Tibial artery (tissue), 4 donors: ENCODE results near the gene NUDT1.

Source experiments
- DNase-seq, 2 donors: peaks; one replicate each; pipeline ENCODE4 v3.0.0-alpha.2; 2019
- H3K27ac ChIP-seq, 2 donors: fragments of 200-600 bp; sonication (generic) in 1 of 2; 1 replicate in 1 of 2; 2 replicates in 1 of 2; pipeline ENCODE4 v1.5.1; 2018 to 2019; ENCODE audit warnings: mild to moderate bottlenecking in 1 of 2
- H3K27me3 ChIP-seq, 2 donors: fragments of 200-600 bp; sonication (generic) in 1 of 2; one replicate each; pipeline versions ENCODE4 v1.5.1 to v1.6.0; 2016 to 2019
- H3K36me3 ChIP-seq, 3 donors: fragments of 200-600 bp; sonication (generic) in 2 of 3; one replicate each; pipeline ENCODE4 v1.5.1; 2016 to 2019; ENCODE audit warnings: mild to moderate bottlenecking in 2 of 3
- H3K4me1 ChIP-seq, 4 donors: fragments of 200-600 bp; sonication (generic) in 2 of 4; 1 replicate in 3 of 4; 2 replicates in 1 of 4; pipeline ENCODE4 v1.5.1; 2016 to 2019
- H3K4me3 ChIP-seq, 2 donors: fragments of 200-600 bp; sonication (generic) in 1 of 2; 1 replicate in 1 of 2; 2 replicates in 1 of 2; pipeline ENCODE4 v1.5.1; 2018 to 2019; ENCODE audit warnings: mild to moderate bottlenecking in 2 of 2
- H3K9me3 ChIP-seq, 3 donors: fragments of 200-600 bp; sonication (generic) in 1 of 3; one replicate each; pipeline ENCODE4 v1.5.1; 2016 to 2019
- CTCF ChIP-seq, 2 experiments: fragments of 200-600 bp in 1 of 2; fragments of 450-650 bp in 1 of 2; IDR thresholded peaks; one replicate each; pipeline ENCODE4 v1.5.1; 2017 to 2019; ENCODE audit warnings: antibody characterized with exemption in 2 of 2, mild to moderate bottlenecking in 1 of 2, moderate library complexity in 1 of 2
- intact Hi-C: fragments of 100-400 bp; cut with DNase I; formaldehyde crosslinking; loops from one replicate; pipeline ENCODE4 v1.15.0; 2023; ENCODE audit warnings: low total_unique reads

Gene NUDT1

GRCh38 chr7:2225336-2225735 is 16.7 kb upstream of the NUDT1 start:
- Histone ChIP-seq H3K4me3 (no peak overlapping the region), H3K9me3 (no peaks in the 10 kb centered on the region), H3K4me1 (peaks cover 0 to 5% (median under 1%) of the 10 kb centered on the region in 4 donors), H3K27me3 (no peaks in the 10 kb centered on the region), H3K27ac (no peak overlapping the region), H3K36me3 (peaks cover 12 to 91% (median 61%) of the 10 kb centered on the region in 3 donors)
- no peak for DNase-seq
- intact Hi-C loops = no loop called here
- TF ChIP-seq CTCF (IDR thresholded peaks at IDR 0.05) = no peak

GRCh38 chr7:2225830-2226229 is 16.2 kb upstream of the NUDT1 start:
- Histone ChIP-seq H3K27me3 (no peaks in the 10 kb centered on the region), H3K4me3 (no peak overlapping the region), H3K36me3 (peaks cover 12 to 86% (median 56%) of the 10 kb centered on the region in 3 donors), H3K9me3 (no peaks in the 10 kb centered on the region), H3K27ac (no peak overlapping the region), H3K4me1 (peaks cover 0 to 10% (median 3%) of the 10 kb centered on the region in 4 donors)
- no peak for TF ChIP-seq CTCF (IDR thresholded peaks at IDR 0.05)
- intact Hi-C loops = no loop called here
- DNase-seq = no peak

GRCh38 chr7:2227699-2228098 is 14.3 kb upstream of the NUDT1 start:
- Histone ChIP-seq H3K27ac (no peak overlapping the region), H3K9me3 (no peaks in the 10 kb centered on the region), H3K36me3 (peaks cover 12 to 68% (median 40%) of the 10 kb centered on the region in 3 donors), H3K4me1 (peaks cover 0 to 25% (median 9%) of the 10 kb centered on the region in 4 donors), H3K27me3 (no peaks in the 10 kb centered on the region), H3K4me3 (no peak overlapping the region)
- intact Hi-C loops = no loop called here
- TF ChIP-seq CTCF (IDR thresholded peaks at IDR 0.05) = no peak
- no peak for DNase-seq

- peaks cover 12 to 56% (median 35%) of the 10 kb centered on the region in 3 donors for H3K36me3 ChIP-seq
Measured at GRCh38 chr7:2228921-2229320, 13.1 kb upstream of the NUDT1 start.

GRCh38 chr7:2229467-2229866 is 12.6 kb upstream of the NUDT1 start:
- peaks cover 0 to 31% (median 14%) of the 10 kb centered on the region in 4 donors for H3K4me1 ChIP-seq
- TF ChIP-seq CTCF (IDR thresholded peaks at IDR 0.05) = no peak
- no peak overlapping the region for H3K27ac ChIP-seq
- peaks cover 12 to 53% (median 37%) of the 10 kb centered on the region in 3 donors for H3K36me3 ChIP-seq
- intact Hi-C loops = no loop called here
- no peak for DNase-seq
- H3K4me3 ChIP-seq = no peak overlapping the region
- no peaks in the 10 kb centered on the region for H3K9me3 ChIP-seq
- H3K27me3 ChIP-seq = no peaks in the 10 kb centered on the region

More at GRCh38 chr7:2228921-2229320, 13.1 kb upstream of the NUDT1 start:
- no peak for TF ChIP-seq CTCF (IDR thresholded peaks at IDR 0.05)
- intact Hi-C loops = no loop called here
- Histone ChIP-seq H3K9me3 (no peaks in the 10 kb centered on the region), H3K4me3 (no peak overlapping the region), H3K27me3 (no peaks in the 10 kb centered on the region), H3K4me1 (peaks cover 0 to 31% (median 14%) of the 10 kb centered on the region in 4 donors), H3K27ac (no peak overlapping the region)
- DNase-seq = no peak

GRCh38 chr7:2230226-2230625 is 11.8 kb upstream of the NUDT1 start:
- Histone ChIP-seq H3K27me3 (no peaks in the 10 kb centered on the region), H3K4me3 (no peak overlapping the region), H3K9me3 (no peaks in the 10 kb centered on the region), H3K36me3 (peaks cover 15 to 53% (median 37%) of the 10 kb centered on the region in 3 donors), H3K4me1 (peaks cover 0 to 31% (median 14%) of the 10 kb centered on the region in 4 donors), H3K27ac (no peak overlapping the region)
- intact Hi-C loops = loop anchor here (10.0 kb wide), 1 partner anchor 85 kb away; the partner anchor contains the start of gene SNX8
- no peak for TF ChIP-seq CTCF (IDR thresholded peaks at IDR 0.05)
- DNase-seq = no peak
